HEK293 (cell line): ENCODE measurements around the gene SCIMP.
"Not testable (repeated sequence)": the region's sequence is repeated elsewhere in the genome, so short reads cannot be mapped to it uniquely, and the experiment has no call there.

Experiments
- CTCF ChIA-PET: fragments of 350-600 bp; formaldehyde crosslinking; extraction: SDS; loops from one replicate; lab custom pipeline; 2021; ENCODE audit warnings: antibody characterized with exemption; lab: Yijun Ruan, JAX
- POLR2A ChIA-PET: fragments of 300-600 bp; formaldehyde crosslinking; extraction: SDS; loops from one replicate; lab custom pipeline; 2020; ENCODE audit warnings: antibody characterized with exemption, inconsistent platforms; lab: Yijun Ruan, JAX
- H3K27ac ChIP-seq: fragments of 200-500 bp; sonication (Bioruptor generic); 2 replicates; pipeline ENCODE4 v1.5.1; 2014; ENCODE audit warnings: low read depth, low read length, control low read depth, inconsistent platforms; ENCODE audit errors: extremely low read depth
- H3K36me3 ChIP-seq, 2 experiments: fragments of 200-500 bp in 1 of 2; sonication (Bioruptor generic) in 1 of 2; 1 replicate in 1 of 2; 2 replicates in 1 of 2; pipeline ENCODE4 v1.5.1; 2014 to 2017; ENCODE audit warnings: inconsistent platforms in 2 of 2, low read length in 2 of 2; ENCODE audit not compliant: control insufficient read depth in 2 of 2, insufficient read depth in 1 of 2
- H3K4me1 ChIP-seq: fragments of 200-500 bp; sonication (Bioruptor generic); 2 replicates; pipeline ENCODE4 v1.5.1; 2014; ENCODE audit warnings: mild to moderate bottlenecking, low read length, inconsistent platforms; ENCODE audit not compliant: control insufficient read depth, insufficient read depth
- H3K4me3 ChIP-seq: 2 replicates; pipeline ENCODE4 v1.5.1; 2011; ENCODE audit warnings: low read depth, mild to moderate bottlenecking, control low read depth, low read length, moderate library complexity
- H3K9me3 ChIP-seq: fragments of 200-500 bp; sonication (Bioruptor generic); 2 replicates; pipeline ENCODE4 v1.5.1; 2014; ENCODE audit warnings: low read depth, low read length, inconsistent platforms; ENCODE audit not compliant: control insufficient read depth, insufficient read depth
- EGR2 ChIP-seq: fragments of 450-650 bp; formaldehyde crosslinking; IDR thresholded peaks from 2 replicates; pipeline ENCODE4 v1.5.1; 2016; ENCODE audit warnings: low read depth, missing biosample characterization, missing genetic modification characterization
- GFI1B ChIP-seq: fragments of 450-650 bp; formaldehyde crosslinking; IDR thresholded peaks from 2 replicates; pipeline ENCODE4 v1.5.1; 2016; ENCODE audit warnings: missing biosample characterization, missing genetic modification characterization
- GLI4 ChIP-seq: fragments of 450-650 bp; formaldehyde crosslinking; IDR thresholded peaks from 2 replicates; pipeline ENCODE4 v1.5.1; 2016; ENCODE audit warnings: missing biosample characterization, missing genetic modification characterization
- GLIS2 ChIP-seq: fragments of 450-650 bp; formaldehyde crosslinking; IDR thresholded peaks from 2 replicates; pipeline ENCODE4 v1.5.1; 2016; ENCODE audit warnings: missing biosample characterization, missing genetic modification characterization
- HOXC10 ChIP-seq: sonication (generic); formaldehyde crosslinking; IDR thresholded peaks from 2 replicates; pipeline ENCODE4 v1.8.1; 2023; ENCODE audit warnings: mild to moderate bottlenecking, missing genetic modification reagents
- ZBTB7A ChIP-seq: fragments of 450-650 bp; formaldehyde crosslinking; IDR thresholded peaks from 2 replicates; pipeline ENCODE4 v1.5.1; 2016; ENCODE audit warnings: low read depth, missing biosample characterization, missing genetic modification characterization
- ZEB2 ChIP-seq: fragments of 450-650 bp; formaldehyde crosslinking; IDR thresholded peaks from 2 replicates; pipeline ENCODE4 v1.5.1; 2016; ENCODE audit warnings: missing biosample characterization, missing genetic modification characterization
- ZNF311 ChIP-seq: fragments of 450-650 bp; formaldehyde crosslinking; IDR thresholded peaks from 2 replicates; pipeline ENCODE4 v1.5.1; 2017; ENCODE audit warnings: missing biosample characterization, missing genetic modification characterization, borderline replicate concordance
- ZNF335 ChIP-seq: fragments of 450-650 bp; formaldehyde crosslinking; conservative IDR thresholded peaks from 2 replicates; pipeline ENCODE4 v1.5.1; 2016; ENCODE audit warnings: missing biosample characterization, missing genetic modification characterization
- ZNF366 ChIP-seq: fragments of 450-650 bp; formaldehyde crosslinking; conservative IDR thresholded peaks from 2 replicates; pipeline ENCODE4 v1.5.1; 2016; ENCODE audit warnings: missing biosample characterization, missing genetic modification characterization
- ZNF416 ChIP-seq: fragments of 450-650 bp; formaldehyde crosslinking; IDR thresholded peaks from 2 replicates; pipeline ENCODE4 v1.5.1; 2016; ENCODE audit warnings: missing biosample characterization, missing genetic modification characterization
- ZNF529 ChIP-seq: fragments of 450-650 bp; formaldehyde crosslinking; IDR thresholded peaks from 2 replicates; pipeline ENCODE4 v1.5.1; 2017; ENCODE audit warnings: missing genetic modification characterization, missing biosample characterization; ENCODE audit not compliant: insufficient replicate concordance
- ZNF544 ChIP-seq: fragments of 450-650 bp; formaldehyde crosslinking; IDR thresholded peaks from 2 replicates; pipeline ENCODE4 v1.5.0; 2017; ENCODE audit warnings: missing biosample characterization, missing genetic modification characterization
- ZNF664 ChIP-seq: fragments of 450-650 bp; formaldehyde crosslinking; IDR thresholded peaks from 2 replicates; pipeline ENCODE4 v1.5.1; 2016; ENCODE audit warnings: missing biosample characterization, missing genetic modification characterization
- ZNF747 ChIP-seq: fragments of 450-650 bp; formaldehyde crosslinking; IDR thresholded peaks from 2 replicates; pipeline ENCODE4 v1.5.1; 2016; ENCODE audit warnings: missing biosample characterization, missing genetic modification characterization
- ZNF837 ChIP-seq: fragments of 450-650 bp; formaldehyde crosslinking; IDR thresholded peaks from 2 replicates; pipeline ENCODE4 v1.5.1; 2016; ENCODE audit warnings: missing biosample characterization, missing genetic modification characterization
- ZSCAN23 ChIP-seq: fragments of 450-650 bp; formaldehyde crosslinking; IDR thresholded peaks from 2 replicates; pipeline ENCODE4 v1.5.1; 2016; ENCODE audit warnings: missing biosample characterization, missing genetic modification characterization
- ZXDB ChIP-seq: fragments of 450-650 bp; formaldehyde crosslinking; IDR thresholded peaks from 2 replicates; pipeline ENCODE4 v1.5.1; 2016; ENCODE audit warnings: missing biosample characterization, missing genetic modification characterization
- TF ChIP-seq, protein P1 (sequence below): fragments of 450-650 bp; formaldehyde crosslinking; IDR thresholded peaks from 2 replicates; pipeline ENCODE4 v1.5.1; 2017; ENCODE audit warnings: missing biosample characterization, missing genetic modification characterization
- TF ChIP-seq, protein P2 (sequence below): fragments of 450-650 bp; formaldehyde crosslinking; IDR thresholded peaks from 2 replicates; pipeline ENCODE4 v1.5.1; 2016; ENCODE audit warnings: missing biosample characterization, missing genetic modification characterization
- TF ChIP-seq, protein P3 (sequence below): fragments of 450-650 bp; formaldehyde crosslinking; IDR thresholded peaks from 2 replicates; pipeline ENCODE4 v1.5.1; 2016; ENCODE audit warnings: missing biosample characterization, missing genetic modification characterization

SCIMP gene

DNA sequence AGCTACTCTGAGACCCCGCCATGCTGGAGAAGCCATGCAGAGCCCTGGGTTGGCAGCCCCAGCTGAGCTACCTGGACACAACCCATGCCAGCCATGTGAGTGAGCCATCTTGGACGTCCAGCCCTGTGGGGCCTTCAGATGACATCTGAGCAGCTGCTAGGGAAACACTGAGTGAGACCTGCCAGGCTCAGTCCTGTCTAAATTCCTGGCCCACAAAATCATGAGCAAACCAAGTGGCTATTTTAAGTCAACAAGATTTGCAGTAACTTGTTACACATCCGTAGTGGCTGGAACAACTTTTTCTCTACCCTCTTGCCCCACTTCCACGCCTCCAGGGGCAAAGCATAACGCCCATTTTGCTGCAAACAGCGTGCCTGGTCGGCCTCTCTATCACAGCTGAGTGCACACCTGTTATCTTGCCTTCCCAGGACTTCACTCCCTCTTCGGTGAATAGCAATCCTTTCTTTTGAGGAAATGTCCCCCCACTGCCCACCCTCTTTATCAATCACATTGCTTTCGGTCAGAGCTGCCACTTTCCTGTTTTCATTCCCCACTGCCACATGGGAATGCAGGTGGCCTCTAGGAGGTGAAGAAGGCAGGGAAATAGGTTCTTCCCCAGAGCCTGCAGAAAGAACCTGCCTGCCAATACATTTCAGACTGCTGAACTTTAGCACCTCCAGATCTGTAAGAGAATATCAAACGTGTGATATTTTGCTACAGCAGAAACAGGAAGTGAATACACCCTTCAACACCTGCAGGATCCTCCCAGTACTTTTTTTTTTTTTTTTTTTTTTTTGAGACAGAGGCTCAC is 7.4 kb upstream of the SCIMP start (continued):
- no peak for TF ChIP-seq ZNF747 (tag by site-specific recombination)
- TF ChIP-seq ZNF837 (tag by site-specific recombination), result no peak
- no peak for TF ChIP-seq GFI1B
- TF ChIP-seq, protein P1, sequence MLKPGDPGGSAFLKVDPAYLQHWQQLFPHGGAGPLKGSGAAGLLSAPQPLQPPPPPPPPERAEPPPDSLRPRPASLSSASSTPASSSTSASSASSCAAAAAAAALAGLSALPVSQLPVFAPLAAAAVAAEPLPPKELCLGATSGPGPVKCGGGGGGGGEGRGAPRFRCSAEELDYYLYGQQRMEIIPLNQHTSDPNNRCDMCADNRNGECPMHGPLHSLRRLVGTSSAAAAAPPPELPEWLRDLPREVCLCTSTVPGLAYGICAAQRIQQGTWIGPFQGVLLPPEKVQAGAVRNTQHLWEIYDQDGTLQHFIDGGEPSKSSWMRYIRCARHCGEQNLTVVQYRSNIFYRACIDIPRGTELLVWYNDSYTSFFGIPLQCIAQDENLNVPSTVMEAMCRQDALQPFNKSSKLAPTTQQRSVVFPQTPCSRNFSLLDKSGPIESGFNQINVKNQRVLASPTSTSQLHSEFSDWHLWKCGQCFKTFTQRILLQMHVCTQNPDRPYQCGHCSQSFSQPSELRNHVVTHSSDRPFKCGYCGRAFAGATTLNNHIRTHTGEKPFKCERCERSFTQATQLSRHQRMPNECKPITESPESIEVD, result no peak
- TF ChIP-seq ZNF529 (tag by site-specific recombination), result no peak
- TF ChIP-seq, protein P2, sequence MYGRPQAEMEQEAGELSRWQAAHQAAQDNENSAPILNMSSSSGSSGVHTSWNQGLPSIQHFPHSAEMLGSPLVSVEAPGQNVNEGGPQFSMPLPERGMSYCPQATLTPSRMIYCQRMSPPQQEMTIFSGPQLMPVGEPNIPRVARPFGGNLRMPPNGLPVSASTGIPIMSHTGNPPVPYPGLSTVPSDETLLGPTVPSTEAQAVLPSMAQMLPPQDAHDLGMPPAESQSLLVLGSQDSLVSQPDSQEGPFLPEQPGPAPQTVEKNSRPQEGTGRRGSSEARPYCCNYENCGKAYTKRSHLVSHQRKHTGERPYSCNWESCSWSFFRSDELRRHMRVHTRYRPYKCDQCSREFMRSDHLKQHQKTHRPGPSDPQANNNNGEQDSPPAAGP (tag by site-specific recombination), result no peak
- TF ChIP-seq ZNF335 (tag by site-specific recombination), result no peak
- TF ChIP-seq, all 188 proteins: peak for 0

DNA sequence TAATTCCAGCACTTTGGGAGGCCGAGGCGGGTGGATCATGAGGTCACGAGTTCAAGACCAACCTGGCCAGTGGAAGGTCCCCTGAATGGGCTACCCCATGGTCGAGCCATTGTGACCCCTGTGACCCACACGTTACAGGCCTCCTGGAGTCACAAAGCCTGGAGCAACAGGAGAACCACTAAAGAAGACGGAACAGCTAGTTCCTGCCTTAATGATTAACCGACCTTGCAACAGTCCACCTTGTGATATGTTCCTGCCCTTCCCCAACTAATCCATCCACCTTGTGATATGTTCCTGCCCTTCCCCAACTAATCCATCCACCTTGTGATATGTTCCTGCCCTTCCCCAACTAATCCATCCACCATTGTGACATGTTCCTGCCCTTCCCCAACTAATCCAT is 5.1 kb upstream of the SCIMP start:
- H3K36me3 ChIP-seq, H3K4me1 ChIP-seq, H3K4me3 ChIP-seq, H3K27ac ChIP-seq, H3K9me3 ChIP-seq, POLR2A ChIA-PET: not testable (repeated sequence)
- CTCF ChIA-PET, result interaction anchor here (0.6 to 0.8 kb wide), 4 partner anchors 14 to 75 kb away, joined by 3 to 4 read pairs (median 3); no protein-coding TSS in a partner anchor

DNA sequence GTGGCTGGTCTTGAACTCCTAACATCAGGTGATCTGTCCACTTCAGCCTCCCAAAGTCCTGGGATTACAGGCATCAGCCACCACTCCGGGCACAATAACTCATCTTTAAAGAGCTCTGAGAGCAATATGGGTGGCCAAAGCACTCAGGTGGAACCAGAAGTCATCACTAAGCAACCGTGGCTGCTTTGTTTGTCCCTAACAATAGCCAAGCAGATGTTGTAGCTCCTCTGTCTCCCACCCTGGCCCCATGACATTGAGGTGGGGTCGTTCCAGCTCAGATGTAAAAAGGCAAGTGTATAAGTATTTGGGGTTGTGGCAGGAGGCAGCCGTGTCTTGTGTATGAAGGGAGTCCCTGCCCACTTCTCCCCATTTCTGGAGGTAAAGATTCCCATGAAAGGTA is 3.7 kb upstream of the SCIMP start:
- H3K27ac ChIP-seq, result no peak overlapping the region
- no peaks in the 10 kb centered on the region for H3K4me1 ChIP-seq
- no peaks in the 10 kb centered on the region for H3K9me3 ChIP-seq
- TF ChIP-seq ZEB2, result no peak
- no peak for TF ChIP-seq ZNF416 (tag by site-specific recombination)
- no peak for TF ChIP-seq GLI4 (tag by site-specific recombination)
- TF ChIP-seq GLIS2, result no peak
- TF ChIP-seq ZNF366 (tag by site-specific recombination), result no peak
- no peak for TF ChIP-seq ZNF544 (tag by site-specific recombination)
- no peak for TF ChIP-seq ZXDB
- TF ChIP-seq HOXC10 (CRISPR knock-in tag), result no peak
- no peak for TF ChIP-seq EGR2 (tag by site-specific recombination)
- no peak for TF ChIP-seq ZNF311 (tag by site-specific recombination)
- TF ChIP-seq ZSCAN23, result no peak
- TF ChIP-seq ZBTB7A (tag by site-specific recombination), result no peak
- TF ChIP-seq ZNF664 (tag by site-specific recombination), result no peak
- TF ChIP-seq, protein P3, sequence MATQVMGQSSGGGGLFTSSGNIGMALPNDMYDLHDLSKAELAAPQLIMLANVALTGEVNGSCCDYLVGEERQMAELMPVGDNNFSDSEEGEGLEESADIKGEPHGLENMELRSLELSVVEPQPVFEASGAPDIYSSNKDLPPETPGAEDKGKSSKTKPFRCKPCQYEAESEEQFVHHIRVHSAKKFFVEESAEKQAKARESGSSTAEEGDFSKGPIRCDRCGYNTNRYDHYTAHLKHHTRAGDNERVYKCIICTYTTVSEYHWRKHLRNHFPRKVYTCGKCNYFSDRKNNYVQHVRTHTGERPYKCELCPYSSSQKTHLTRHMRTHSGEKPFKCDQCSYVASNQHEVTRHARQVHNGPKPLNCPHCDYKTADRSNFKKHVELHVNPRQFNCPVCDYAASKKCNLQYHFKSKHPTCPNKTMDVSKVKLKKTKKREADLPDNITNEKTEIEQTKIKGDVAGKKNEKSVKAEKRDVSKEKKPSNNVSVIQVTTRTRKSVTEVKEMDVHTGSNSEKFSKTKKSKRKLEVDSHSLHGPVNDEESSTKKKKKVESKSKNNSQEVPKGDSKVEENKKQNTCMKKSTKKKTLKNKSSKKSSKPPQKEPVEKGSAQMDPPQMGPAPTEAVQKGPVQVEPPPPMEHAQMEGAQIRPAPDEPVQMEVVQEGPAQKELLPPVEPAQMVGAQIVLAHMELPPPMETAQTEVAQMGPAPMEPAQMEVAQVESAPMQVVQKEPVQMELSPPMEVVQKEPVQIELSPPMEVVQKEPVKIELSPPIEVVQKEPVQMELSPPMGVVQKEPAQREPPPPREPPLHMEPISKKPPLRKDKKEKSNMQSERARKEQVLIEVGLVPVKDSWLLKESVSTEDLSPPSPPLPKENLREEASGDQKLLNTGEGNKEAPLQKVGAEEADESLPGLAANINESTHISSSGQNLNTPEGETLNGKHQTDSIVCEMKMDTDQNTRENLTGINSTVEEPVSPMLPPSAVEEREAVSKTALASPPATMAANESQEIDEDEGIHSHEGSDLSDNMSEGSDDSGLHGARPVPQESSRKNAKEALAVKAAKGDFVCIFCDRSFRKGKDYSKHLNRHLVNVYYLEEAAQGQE, result no peak
- peaks cover 0 to 12% of the 10 kb centered on the region in 2 experiments; a peak in 1 of 3 replicates for H3K36me3 ChIP-seq
- H3K4me3 ChIP-seq, result no peak overlapping the region
- ChIA-PET POLR2A (no interaction called here), CTCF (interaction anchor here (0.6 to 1.8 kb wide), 8 partner anchors 9 to 149 kb away, joined by 3 to 19 read pairs (median 5); partner anchors contain the start of gene ZNF594)
